IMR-90 (cell line): ENCODE data around the gene CNPY1. TPM values are rescaled to one million over a fixed set of nuclear protein-coding genes. Genes with fewer than 3 reads are reported as not detected.

ENCODE experiments used
- ATAC-seq: fragments of 200-7000 bp; cut with Tn5 transposase; 2 replicates; pipeline ENCODE4 v1.9.1; 2020; ENCODE audit warnings: low read depth, mild to moderate bottlenecking, moderate library complexity
- BruUV-seq: library from RNA; stranded (reverse); fragments of 400-500 nt; replicated peaks from 2 replicates; lab custom pipeline; 2021; lab: Mats Ljungman, UMichigan
- CTCF ChIA-PET: fragments of 300-600 bp; formaldehyde crosslinking; extraction: SDS; loops from one replicate; lab custom pipeline; 2021; ENCODE audit warnings: antibody characterized with exemption; lab: Yijun Ruan, JAX
- POLR2A ChIA-PET: fragments of 300-600 bp; sonication (Branson Sonifier 250); formaldehyde crosslinking; loops from one replicate; lab custom pipeline; 2022; ENCODE audit warnings: antibody characterized with exemption; ENCODE audit not compliant: unreplicated experiment; lab: Charles Lee
- DNase-seq: peaks from one replicate; pipeline ENCODE4 v3.0.0; 2013
- H2AFZ ChIP-seq: replicated peaks from 2 replicates; pipeline ENCODE3; 2013; ENCODE audit warnings: low read length, mild to moderate bottlenecking; ENCODE audit not compliant: poor library complexity
- H2AK5ac ChIP-seq: 2 replicates; pipeline ENCODE4 v1.6.1; 2013; ENCODE audit warnings: low read depth, low read length, inconsistent platforms
- H2AK9ac ChIP-seq: replicated peaks from 2 replicates; pipeline ENCODE3; 2013; ENCODE audit warnings: mild to moderate bottlenecking, low read depth, low read length, moderate library complexity; ENCODE audit not compliant: poor library complexity
- H2BK120ac ChIP-seq: 2 replicates; pipeline ENCODE4 v1.6.1; 2013; ENCODE audit warnings: low read depth, low read length, inconsistent platforms
- H2BK15ac ChIP-seq: 3 replicates; pipeline ENCODE4 v1.6.1; 2013; ENCODE audit warnings: low read depth, low read length, inconsistent platforms
- H2BK20ac ChIP-seq: 2 replicates; pipeline ENCODE4 v1.6.1; 2013; ENCODE audit warnings: low read depth, mild to moderate bottlenecking, inconsistent platforms, low read length, moderate library complexity
- H2BK5ac ChIP-seq: 2 replicates; pipeline ENCODE4 v1.6.1; 2013; ENCODE audit warnings: mild to moderate bottlenecking, low read depth, low read length, inconsistent platforms; ENCODE audit not compliant: poor library complexity, severe bottlenecking
- H3K14ac ChIP-seq: replicated peaks from 2 replicates; pipeline ENCODE4 v1.6.1; 2013; ENCODE audit warnings: low read depth, low read length, inconsistent platforms
- H3K18ac ChIP-seq: 2 replicates; pipeline ENCODE4 v1.6.1; 2013; ENCODE audit warnings: low read depth, low read length, control low read depth
- H3K23ac ChIP-seq: 2 replicates; pipeline ENCODE4 v1.6.1; 2013; ENCODE audit warnings: low read depth, low read length, inconsistent platforms
- H3K27ac ChIP-seq: 2 replicates; pipeline ENCODE4 v1.5.1; 2013; ENCODE audit warnings: mild to moderate bottlenecking, control low read depth, low read length; ENCODE audit not compliant: insufficient read depth
- H3K27me3 ChIP-seq: 2 replicates; pipeline ENCODE4 v1.6.1; 2013; ENCODE audit warnings: low read length; ENCODE audit not compliant: control insufficient read depth, insufficient read depth
- H3K36me3 ChIP-seq: 2 replicates; pipeline ENCODE4 v1.6.1; 2013; ENCODE audit warnings: low read length, mixed read lengths; ENCODE audit not compliant: control insufficient read depth, insufficient read depth
- H3K4ac ChIP-seq: 2 replicates; pipeline ENCODE4 v1.6.1; 2013; ENCODE audit warnings: low read depth, low read length, inconsistent platforms
- H3K4me1 ChIP-seq: 2 replicates; pipeline ENCODE4 v1.6.1; 2013; ENCODE audit warnings: low read length, mixed read lengths; ENCODE audit not compliant: control insufficient read depth, insufficient read depth
- H3K4me2 ChIP-seq: 2 replicates; pipeline ENCODE4 v1.6.1; 2013; ENCODE audit warnings: low read depth, mild to moderate bottlenecking, control low read depth, low read length, moderate library complexity
- H3K4me3 ChIP-seq: 2 replicates; pipeline ENCODE4 v1.5.1; 2013; ENCODE audit warnings: low read depth, mild to moderate bottlenecking, control low read depth, low read length, moderate library complexity; ENCODE audit not compliant: insufficient read depth
- H3K56ac ChIP-seq: 2 replicates; pipeline ENCODE4 v1.6.1; 2013; ENCODE audit warnings: low read length, inconsistent platforms; ENCODE audit not compliant: insufficient read depth; ENCODE audit errors: extremely low read depth
- H3K79me1 ChIP-seq, 2 experiments: 2 replicates each; pipeline ENCODE4 v1.6.1; 2013; ENCODE audit warnings: low read length in 2 of 2, inconsistent platforms in 1 of 2, low read depth in 1 of 2
- H3K9ac ChIP-seq: 2 replicates; pipeline ENCODE4 v1.6.1; 2013; ENCODE audit warnings: low read depth, low read length, control low read depth
- H3K9me1 ChIP-seq: 2 replicates; pipeline ENCODE4 v1.6.1; 2013; ENCODE audit warnings: low read length, inconsistent platforms; ENCODE audit not compliant: insufficient read depth
- H3K9me3 ChIP-seq: 2 replicates; pipeline ENCODE4 v1.6.1; 2013; ENCODE audit warnings: low read length; ENCODE audit not compliant: control insufficient read depth, insufficient read depth
- H4K20me1 ChIP-seq: 2 replicates; pipeline ENCODE4 v1.6.1; 2013; ENCODE audit warnings: low read length, inconsistent platforms; ENCODE audit not compliant: insufficient read depth
- H4K5ac ChIP-seq: 2 replicates; pipeline ENCODE4 v1.6.1; 2013; ENCODE audit warnings: mild to moderate bottlenecking, low read depth, low read length, control low read depth
- H4K8ac ChIP-seq, 2 experiments: 2 replicates each; pipeline ENCODE4 v1.6.1; 2013; ENCODE audit warnings: low read depth in 2 of 2, low read length in 2 of 2, control low read depth in 1 of 2, inconsistent platforms in 1 of 2
- H4K91ac ChIP-seq: 2 replicates; pipeline ENCODE4 v1.6.1; 2013; ENCODE audit warnings: low read depth, low read length, inconsistent platforms; ENCODE audit not compliant: insufficient read depth
- BHLHE40 ChIP-seq: fragments of 150-350 bp; IDR thresholded peaks from 2 replicates; pipeline ENCODE4 v1.6.1; 2016; ENCODE audit warnings: mild to moderate bottlenecking, low read depth, low read length
- CEBPB ChIP-seq: IDR thresholded peaks from 2 replicates; pipeline ENCODE4 v1.6.1; 2012; ENCODE audit warnings: low read depth, low read length, improper control_type of control experiment
- CHD1 ChIP-seq: IDR thresholded peaks from 2 replicates; pipeline ENCODE4 v1.6.1; 2012; ENCODE audit warnings: low read depth, low read length, improper control_type of control experiment
- CTCF ChIP-seq: conservative IDR thresholded peaks from 2 replicates; pipeline ENCODE4 v1.5.1; 2012; ENCODE audit warnings: mild to moderate bottlenecking, low read depth, low read length, improper control_type of control experiment
- ELK1 ChIP-seq: fragments of 150-350 bp; IDR thresholded peaks from 2 replicates; pipeline ENCODE4 v1.6.1; 2016; ENCODE audit warnings: low read depth, mild to moderate bottlenecking, low read length, moderate library complexity, borderline replicate concordance
- FOS ChIP-seq: fragments of 150-350 bp; IDR thresholded peaks from 2 replicates; pipeline ENCODE4 v1.6.1; 2016; ENCODE audit warnings: low read depth, low read length
- MAFK ChIP-seq: IDR thresholded peaks from 2 replicates; pipeline ENCODE4 v1.6.1; 2012; ENCODE audit warnings: low read depth, low read length, improper control_type of control experiment
- MAZ ChIP-seq: IDR thresholded peaks from 2 replicates; pipeline ENCODE4 v1.6.1; 2012; ENCODE audit warnings: low read depth, mild to moderate bottlenecking, low read length, improper control_type of control experiment, moderate library complexity, borderline replicate concordance
- MXI1 ChIP-seq: IDR thresholded peaks from 2 replicates; pipeline ENCODE4 v1.6.1; 2012; ENCODE audit warnings: low read depth, mild to moderate bottlenecking, low read length, moderate library complexity, borderline replicate concordance
- NFE2L2 ChIP-seq: fragments of 150-350 bp; IDR thresholded peaks from 2 replicates; pipeline ENCODE4 v1.6.1; 2016; ENCODE audit warnings: low read depth, mild to moderate bottlenecking, low read length
- POLR2A ChIP-seq: IDR thresholded peaks from 2 replicates; pipeline ENCODE4 v1.6.1; 2012; ENCODE audit warnings: mild to moderate bottlenecking, low read depth, low read length
- RAD21 ChIP-seq: IDR thresholded peaks from 2 replicates; pipeline ENCODE4 v1.6.1; 2012; ENCODE audit warnings: low read length, improper control_type of control experiment
- RCOR1 ChIP-seq: IDR thresholded peaks from 2 replicates; pipeline ENCODE4 v1.6.1; 2012; ENCODE audit warnings: mild to moderate bottlenecking, low read length, improper control_type of control experiment; ENCODE audit not compliant: insufficient replicate concordance
- RFX5 ChIP-seq: IDR thresholded peaks from 2 replicates; pipeline ENCODE4 v1.8.0; 2012; ENCODE audit warnings: low read depth, mild to moderate bottlenecking, low read length, moderate library complexity
- SMC3 ChIP-seq: fragments of 150-350 bp; IDR thresholded peaks from 2 replicates; pipeline ENCODE4 v1.6.1; 2016; ENCODE audit warnings: low read depth, mild to moderate bottlenecking, antibody characterized with exemption, low read length, moderate library complexity
- WGBS, 2 experiments: methylation state at CpG; one replicate each; pipeline versions ENCODE4 v1.1.5 to v1.1.7; 2013; ENCODE audit warnings: missing lambda C conversion rate in 2 of 2; ENCODE audit not compliant: insufficient read length in 1 of 2; ENCODE audit errors: extremely low coverage in 2 of 2; 5-methylcytosine and 5-hydroxymethylcytosine counted together
- dilution Hi-C: fragments of 300-500 bp; cut with HindIII; formaldehyde crosslinking; loops from one replicate; pipeline ENCODE4 v1.14.3; 2018; ENCODE audit warnings: low sequenced_read_pairs; ENCODE audit not compliant: unreplicated experiment
- in situ Hi-C: fragments of 300-500 bp; cut with MboI; formaldehyde crosslinking; loops from 3 replicates; pipeline ENCODE4 v1.14.3; 2019; ENCODE audit warnings: low sequenced_read_pairs, inconsistent platforms, mixed read lengths
- intact Hi-C: fragments of 100-400 bp; cut with micrococcal nuclease; formaldehyde crosslinking; loops from 2 replicates; pipeline ENCODE4 v1.10.0; 2022
- polyA plus RNA-seq, 3 experiments: library from polyadenylated mRNA; depleted of rRNA; stranded (reverse); fragments of >200 nt; gene quantifications; 2 replicates each; pipeline ENCODE4 v1.2.3, GENCODE V29; 2012; ENCODE audit warnings: low replicate concordance in 1 of 3
- total RNA-seq: library from RNA; depleted of rRNA; stranded (reverse); fragments of >200 nt; gene quantifications from 2 replicates; pipeline ENCODE4 v1.2.3, GENCODE V29; 2012
- TF ChIP-seq, protein P1 (sequence below): fragments of 150-350 bp; IDR thresholded peaks from 2 replicates; pipeline ENCODE4 v1.6.1; 2017; ENCODE audit warnings: mild to moderate bottlenecking, antibody characterized with exemption, low read length, low read depth

CNPY1 gene
- total and polyA plus RNA-seq, 2 of the 4 experiments (the other 2 are of a cell fraction), result not detected

- Histone ChIP-seq H2BK120ac (no peak overlapping the region), H3K27me3 (peaks cover 4% of the 10 kb centered on the region; the same call in 1 of the 2 replicates), H3K9me1 (no peaks in the 10 kb centered on the region), H3K79me1 (no peaks in the 10 kb centered on the region), H3K9ac (no peak overlapping the region), H2BK20ac (no peak overlapping the region), H3K4ac (no peak overlapping the region), H2BK5ac (no peak overlapping the region), H4K5ac (no peak overlapping the region), H2AK9ac (no peak overlapping the region), H2AFZ (no peak overlapping the region), H3K4me2 (no peak overlapping the region), H3K23ac (no peak overlapping the region), H2BK15ac (no peak overlapping the region), H3K4me1 (no peaks in the 10 kb centered on the region), H3K27ac (no peak overlapping the region), H3K36me3 (no peaks in the 10 kb centered on the region), H4K20me1 (no peaks in the 10 kb centered on the region; the same call in 1 of the 2 replicates), H4K91ac (no peak overlapping the region), H3K9me3 (no peaks in the 10 kb centered on the region), H3K56ac (no peak overlapping the region), H3K18ac (no peak overlapping the region), H3K14ac (no peak overlapping the region), H2AK5ac (no peak overlapping the region), H4K8ac (no peak overlapping the region), H3K4me3 (no peak overlapping the region)
- WGBS, 2 experiments, result 39% methylated on average over 5 of the region's 21 CpGs; no CpG with 5 or more reads in 1 of the 2 experiments
- POLR2A ChIA-PET, result no interaction called here
- BruUV-seq, result no TSS peak
- dilution Hi-C loops, result no loop called here
- CTCF ChIA-PET, result no interaction called here
- DNase-seq (no peak), ATAC-seq (no peak)
- in situ Hi-C loops, result no loop called here
- intact Hi-C loops, result no loop called here
- TF ChIP-seq POLR2A, result no peak
- no peak for TF ChIP-seq MAFK
- TF ChIP-seq SMC3, result no peak
- TF ChIP-seq RCOR1, result no peak
- no peak for TF ChIP-seq RAD21
- TF ChIP-seq, protein P1, sequence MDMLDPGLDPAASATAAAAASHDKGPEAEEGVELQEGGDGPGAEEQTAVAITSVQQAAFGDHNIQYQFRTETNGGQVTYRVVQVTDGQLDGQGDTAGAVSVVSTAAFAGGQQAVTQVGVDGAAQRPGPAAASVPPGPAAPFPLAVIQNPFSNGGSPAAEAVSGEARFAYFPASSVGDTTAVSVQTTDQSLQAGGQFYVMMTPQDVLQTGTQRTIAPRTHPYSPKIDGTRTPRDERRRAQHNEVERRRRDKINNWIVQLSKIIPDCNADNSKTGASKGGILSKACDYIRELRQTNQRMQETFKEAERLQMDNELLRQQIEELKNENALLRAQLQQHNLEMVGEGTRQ, result no peak
- no peak for TF ChIP-seq MXI1
- TF ChIP-seq BHLHE40, result no peak
- TF ChIP-seq RFX5, result no peak
- TF ChIP-seq CEBPB, result no peak
- no peak for TF ChIP-seq CTCF
- TF ChIP-seq FOS, result no peak
- no peak for TF ChIP-seq ELK1
- TF ChIP-seq NFE2L2, result no peak
- no peak for TF ChIP-seq MAZ
- TF ChIP-seq CHD1, result no peak
These were observed 24.5 kb downstream of the CNPY1 start for GRCh38 chr7:155521743-155522398.
